ENCODE measurements around the gene PHPT1. TPM values are rescaled to one million over a fixed set of nuclear protein-coding genes. Genes with fewer than 3 reads are reported as not detected.

Gene PHPT1
- total and polyA plus RNA-seq, 11 donors: 225 to 717 (median 266) TPM

GRCh38 chr9:136861874-136862457 lies 12.8 kb downstream of the PHPT1 start:
- Histone ChIP-seq H3K4me1 (peaks cover 0 to 42% (median 23%) of the 10 kb centered on the region in 12 donors), H3K27me3 (no peaks in the 10 kb centered on the region), H3K4me3 (no peak overlapping the region), H3K36me3 (peaks cover 0 to 47% (median 36%) of the 10 kb centered on the region in 9 donors), H3K9me3 (no peaks in the 10 kb centered on the region), H3K27ac (no peak overlapping the region)
- ATAC-seq (no peak), DNase-seq (peak in 1 of 5 donors; percentile 22)
- intact Hi-C loops (cut with DNase I): loop anchor here in 3 of 10 donors (2.0 to 10.0 kb wide), 2 partner anchors 47 to 63 kb away; no protein-coding TSS in a partner anchor
- WGBS, 4 donors: 87 to 89% (median 88%) methylated on average over 26 of the region's 26 CpGs
- no peak for TF ChIP-seq CTCF (IDR thresholded peaks at IDR 0.05)

- TF ChIP-seq CTCF (IDR thresholded peaks at IDR 0.05) (no peak), POLR2A (IDR thresholded peaks at IDR 0.05) (no peak)
- Histone ChIP-seq H3K4me3 (no peak overlapping the region), H3K36me3 (peaks cover 0 to 47% (median 36%) of the 10 kb centered on the region in 9 donors), H3K9me3 (no peaks in the 10 kb centered on the region), H3K27me3 (no peaks in the 10 kb centered on the region), H3K27ac (no peak overlapping the region), H3K4me1 (peaks cover 0 to 46% (median 26%) of the 10 kb centered on the region in 12 donors)
- WGBS, 4 donors: 91 to 93% (median 91%) methylated on average over 30 to 31 of the region's 31 CpGs
- intact Hi-C loops (cut with DNase I): loop anchor here in 2 of 10 donors (10.0 kb wide), 1 partner anchor 62 kb away; no protein-coding TSS in a partner anchor
- ATAC-seq (no peak), DNase-seq (peak in 2 of 5 donors; percentile 8 to 24)
Observed at GRCh38 chr9:136862849-136863622, 13.8 kb downstream of the PHPT1 start.

DNA sequence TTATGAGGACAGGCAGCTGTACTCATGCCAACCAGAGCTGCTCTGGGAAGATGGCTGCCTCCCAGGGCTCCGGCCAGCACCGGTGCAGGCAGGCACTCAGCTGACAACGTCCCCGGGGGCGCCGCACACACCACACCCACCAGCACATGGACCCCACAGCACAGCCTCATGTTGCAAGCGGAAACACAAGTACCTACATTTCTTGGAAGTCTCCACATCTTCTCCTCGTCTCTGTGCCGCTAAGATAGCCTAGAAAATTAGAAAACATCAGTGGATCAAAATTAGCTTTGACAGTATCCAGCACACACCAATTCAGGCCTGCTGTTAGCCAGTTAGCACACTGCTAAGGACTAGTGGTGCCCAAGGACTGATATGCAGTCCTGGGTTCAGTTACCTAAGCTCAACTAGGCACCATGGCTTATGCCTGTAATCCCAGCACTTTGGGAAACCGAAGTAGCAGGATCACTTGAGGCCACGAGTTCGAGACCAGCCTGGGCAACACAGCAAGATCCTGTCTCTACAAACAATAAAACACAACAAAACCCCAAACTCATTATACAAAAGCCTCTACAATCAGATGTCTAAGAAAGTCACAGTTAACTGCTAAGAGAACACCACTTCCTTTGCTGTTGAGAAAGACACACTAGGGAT lies 14.5 kb downstream of the PHPT1 start:
- H3K9me3 ChIP-seq: no peaks in the 10 kb centered on the region
- H3K27me3 ChIP-seq: no peaks in the 10 kb centered on the region
- H3K36me3 ChIP-seq: peaks cover 0 to 47% (median 36%) of the 10 kb centered on the region in 9 donors
- no peak overlapping the region for H3K4me3 ChIP-seq
- DNase-seq (peak in 2 of 5 donors; percentile 6 to 17), ATAC-seq (no peak)
- no peak overlapping the region for H3K27ac ChIP-seq
- peaks cover 0 to 40% (median 25%) of the 10 kb centered on the region in 12 donors for H3K4me1 ChIP-seq
- WGBS, 4 donors: 78 to 87% (median 84%) methylated on average over 12 of the region's 12 CpGs
- intact Hi-C loops (cut with DNase I): loop anchor here in 2 of 10 donors (10.0 kb wide), 1 partner anchor 61 kb away; no protein-coding TSS in a partner anchor
- TF ChIP-seq CTCF (IDR thresholded peaks at IDR 0.05) (no peak), POLR2A (IDR thresholded peaks at IDR 0.05) (no peak)
